ENCODE data around the gene KIF11.
"Not testable (repeated sequence)": the region's sequence is repeated elsewhere in the genome, so short reads cannot be mapped to it uniquely, and the experiment has no call there.

KIF11 gene

DNA sequence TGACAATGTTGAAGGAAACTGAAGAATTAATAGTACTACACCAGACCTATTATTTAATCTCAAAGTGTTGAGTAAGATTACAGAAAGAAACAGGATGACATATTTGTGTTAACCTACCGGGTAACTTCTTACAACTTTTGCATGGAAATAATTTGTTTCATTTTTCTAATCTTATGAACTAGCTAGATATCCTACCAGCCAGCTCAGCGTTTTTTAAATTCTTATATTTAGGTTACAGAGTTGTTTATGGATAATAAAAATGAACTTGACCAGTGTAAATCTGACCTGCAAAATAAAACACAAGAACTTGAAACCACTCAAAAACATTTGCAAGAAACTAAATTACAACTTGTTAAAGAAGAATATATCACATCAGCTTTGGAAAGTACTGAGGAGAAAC, 37.0 kb downstream of the KIF11 start:
- no peaks in the 10 kb centered on the region; the same call in 1 of the 2 replicates for H3K36me3 ChIP-seq (ENCODE audit: control insufficient read depth, insufficient read depth, low read length)
- WGBS (ENCODE audit: insufficient coverage, insufficient read length) = no CpG with 5 or more reads among the region's 2 CpGs
- H3K4me1 ChIP-seq (ENCODE audit: control insufficient read depth, insufficient read depth, low read length) = no peaks in the 10 kb centered on the region
- no peak overlapping the region for H3K27ac ChIP-seq (ENCODE audit: low read length)
- no peak for DNase-seq (ENCODE audit: low read depth, low spot score)
- H3K27me3 ChIP-seq (ENCODE audit: control insufficient read depth, insufficient read depth, low read length) = no peaks in the 10 kb centered on the region
- no peak overlapping the region for H3K4me3 ChIP-seq (ENCODE audit: low read length)
- H3K9me3 ChIP-seq (ENCODE audit: control insufficient read depth, insufficient read depth, low read length) = no peaks in the 10 kb centered on the region

- DNase-seq (ENCODE audit: low read depth, low spot score) = no peak
- no peak overlapping the region for H3K27ac ChIP-seq (ENCODE audit: low read length)
- peaks cover 4% of the 10 kb centered on the region; the same call in 1 of the 2 replicates for H3K36me3 ChIP-seq (ENCODE audit: control insufficient read depth, insufficient read depth, low read length)
- no peaks in the 10 kb centered on the region for H3K4me1 ChIP-seq (ENCODE audit: control insufficient read depth, insufficient read depth, low read length)
- H3K27me3 ChIP-seq (ENCODE audit: control insufficient read depth, insufficient read depth, low read length) = no peaks in the 10 kb centered on the region
- H3K4me3 ChIP-seq (ENCODE audit: low read length) = no peak overlapping the region
- no peaks in the 10 kb centered on the region for H3K9me3 ChIP-seq (ENCODE audit: control insufficient read depth, insufficient read depth, low read length)
Measured at GRCh38 chr10:92638037-92638436, 45.1 kb downstream of the KIF11 start.

DNA sequence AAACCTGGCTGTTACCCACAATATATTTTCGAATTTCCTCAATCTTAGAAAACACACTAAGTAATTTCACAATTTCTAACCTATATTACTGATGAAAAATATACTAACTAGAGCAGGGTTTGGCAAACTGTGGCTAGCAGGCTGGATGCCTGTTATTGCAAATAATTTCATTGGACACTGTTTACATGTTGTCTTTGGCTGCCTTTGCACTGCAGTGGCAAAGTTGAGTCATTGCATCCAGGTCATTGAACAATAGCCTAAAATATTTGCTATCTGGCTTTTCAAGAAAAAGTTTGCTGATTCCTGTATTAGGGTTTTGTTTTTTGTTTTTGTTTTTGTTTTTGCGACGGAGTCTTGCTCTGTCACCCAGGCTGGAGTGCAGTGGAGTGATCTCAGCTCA, 47.2 kb downstream of the KIF11 start:
- H3K9me3 ChIP-seq (ENCODE audit: control insufficient read depth, insufficient read depth, low read length) = no peaks in the 10 kb centered on the region
- WGBS (ENCODE audit: insufficient coverage, insufficient read length) = 100% methylated on average over 1 of the region's 3 CpGs
- H3K4me1 ChIP-seq (ENCODE audit: control insufficient read depth, insufficient read depth, low read length) = no peaks in the 10 kb centered on the region
- H3K4me3 ChIP-seq (ENCODE audit: low read length) = no peak overlapping the region
- peaks cover 4% of the 10 kb centered on the region; the same call in 1 of the 2 replicates for H3K36me3 ChIP-seq (ENCODE audit: control insufficient read depth, insufficient read depth, low read length)
- no peak for DNase-seq (ENCODE audit: low read depth, low spot score)
- H3K27ac ChIP-seq (ENCODE audit: low read length) = no peak overlapping the region
- no peaks in the 10 kb centered on the region for H3K27me3 ChIP-seq (ENCODE audit: control insufficient read depth, insufficient read depth, low read length)

DNA sequence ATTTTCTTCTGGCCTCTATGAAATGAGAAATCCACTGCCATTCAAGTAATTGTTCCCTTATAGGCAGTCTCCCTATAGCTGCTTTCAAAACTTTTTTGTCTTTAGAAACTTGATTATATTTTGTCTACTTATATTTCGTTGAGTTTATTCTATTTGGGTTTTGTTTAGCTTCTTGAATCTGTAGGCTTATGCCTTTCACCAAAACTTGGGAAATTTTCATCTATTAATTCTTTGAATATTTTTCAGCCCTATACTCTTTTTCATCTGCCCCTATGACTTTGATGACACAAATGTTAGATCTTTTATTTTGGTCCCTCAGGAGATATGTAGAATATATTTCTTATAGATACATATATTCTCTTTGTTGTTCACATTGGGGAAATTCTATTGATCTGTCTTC, 48.6 kb downstream of the KIF11 start:
- no peak overlapping the region for H3K27ac ChIP-seq (ENCODE audit: low read length)
- peaks cover 4% of the 10 kb centered on the region; the same call in 1 of the 2 replicates for H3K36me3 ChIP-seq (ENCODE audit: control insufficient read depth, insufficient read depth, low read length)
- H3K4me3 ChIP-seq (ENCODE audit: low read length) = no peak overlapping the region
- no peaks in the 10 kb centered on the region for H3K27me3 ChIP-seq (ENCODE audit: control insufficient read depth, insufficient read depth, low read length)
- DNase-seq (ENCODE audit: low read depth, low spot score) = no peak
- no peaks in the 10 kb centered on the region for H3K4me1 ChIP-seq (ENCODE audit: control insufficient read depth, insufficient read depth, low read length)
- no CpG with 5 or more reads among the region's 1 CpG for WGBS (ENCODE audit: insufficient coverage, insufficient read length)
- no peaks in the 10 kb centered on the region for H3K9me3 ChIP-seq (ENCODE audit: control insufficient read depth, insufficient read depth, low read length)

GRCh38 chr10:92644921-92645320, 52.0 kb downstream of the KIF11 start:
- Histone ChIP-seq H3K27ac (ENCODE audit: low read length) (no peak overlapping the region), H3K27me3 (ENCODE audit: control insufficient read depth, insufficient read depth, low read length) (no peaks in the 10 kb centered on the region), H3K36me3 (ENCODE audit: control insufficient read depth, insufficient read depth, low read length) (peaks cover 2% of the 10 kb centered on the region; the same call in 1 of the 2 replicates), H3K9me3 (ENCODE audit: control insufficient read depth, insufficient read depth, low read length) (no peaks in the 10 kb centered on the region), H3K4me3 (ENCODE audit: low read length) (no peak overlapping the region), H3K4me1 (ENCODE audit: control insufficient read depth, insufficient read depth, low read length) (no peaks in the 10 kb centered on the region)
- no peak for DNase-seq (ENCODE audit: low read depth, low spot score)
- no CpG with 5 or more reads among the region's 2 CpGs for WGBS (ENCODE audit: insufficient coverage, insufficient read length)

DNA sequence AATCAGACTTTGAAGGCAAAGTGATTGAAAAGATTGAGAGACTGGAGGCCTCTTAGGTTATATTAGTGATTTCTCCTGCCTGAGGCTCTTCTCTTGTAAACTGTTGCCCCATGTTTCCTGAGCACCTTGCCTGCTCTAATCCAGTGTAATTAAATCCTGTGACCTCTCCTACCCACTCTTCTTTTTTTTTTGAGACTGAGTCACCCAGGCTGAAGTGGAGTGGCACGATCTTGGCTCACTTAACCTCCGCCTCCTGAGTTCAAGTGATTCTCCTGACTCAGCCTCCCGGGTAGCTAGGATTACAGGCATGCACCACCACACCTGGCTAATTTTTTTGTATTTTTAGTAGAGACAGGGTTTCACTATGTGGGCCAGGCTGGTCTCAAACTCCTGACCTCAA, 57.9 kb downstream of the KIF11 start:
- WGBS (ENCODE audit: insufficient coverage, insufficient read length) = no CpG with 5 or more reads among the region's 3 CpGs
- H3K27ac ChIP-seq (ENCODE audit: low read length); H3K4me1 ChIP-seq (ENCODE audit: control insufficient read depth, insufficient read depth, low read length); H3K9me3 ChIP-seq (ENCODE audit: control insufficient read depth, insufficient read depth, low read length); H3K4me3 ChIP-seq (ENCODE audit: low read length); H3K36me3 ChIP-seq (ENCODE audit: control insufficient read depth, insufficient read depth, low read length); DNase-seq (ENCODE audit: low read depth, low spot score); H3K27me3 ChIP-seq (ENCODE audit: control insufficient read depth, insufficient read depth, low read length): not testable (repeated sequence)

DNA sequence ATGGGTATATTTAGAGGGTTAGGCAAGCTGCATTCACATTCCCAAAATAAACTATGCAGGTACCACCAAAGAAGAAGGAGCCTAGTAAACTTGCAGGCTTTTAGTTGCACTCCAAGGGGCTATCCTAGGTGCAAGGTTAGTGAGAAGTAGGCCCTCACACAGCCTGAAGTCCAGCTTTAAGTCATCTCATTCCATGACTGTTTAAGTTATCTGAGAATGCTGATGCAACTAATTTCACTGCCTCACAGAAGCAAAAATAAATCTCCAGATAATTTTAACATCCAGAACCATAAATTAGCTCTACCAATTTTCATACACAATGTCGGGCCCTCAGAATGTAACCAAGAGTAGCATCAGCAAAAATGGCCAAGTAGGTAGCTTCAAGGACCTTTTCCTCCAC, 62.5 kb downstream of the KIF11 start:
- no peaks in the 10 kb centered on the region for H3K4me1 ChIP-seq (ENCODE audit: control insufficient read depth, insufficient read depth, low read length)
- H3K27ac ChIP-seq (ENCODE audit: low read length) = no peak overlapping the region
- no peak overlapping the region for H3K4me3 ChIP-seq (ENCODE audit: low read length)
- H3K36me3 ChIP-seq (ENCODE audit: control insufficient read depth, insufficient read depth, low read length) = peaks cover 5% of the 10 kb centered on the region; the same call in 1 of the 2 replicates
- no CpG with 5 or more reads among the region's 1 CpG for WGBS (ENCODE audit: insufficient coverage, insufficient read length)
- DNase-seq (ENCODE audit: low read depth, low spot score) = no peak
- no peaks in the 10 kb centered on the region for H3K9me3 ChIP-seq (ENCODE audit: control insufficient read depth, insufficient read depth, low read length)
- H3K27me3 ChIP-seq (ENCODE audit: control insufficient read depth, insufficient read depth, low read length) = no peaks in the 10 kb centered on the region

GRCh38 chr10:92656266-92656961, 63.5 kb downstream of the KIF11 start:
- DNase-seq (ENCODE audit: low read depth, low spot score) = no peak
- Histone ChIP-seq H3K4me1 (ENCODE audit: control insufficient read depth, insufficient read depth, low read length) (no peaks in the 10 kb centered on the region), H3K9me3 (ENCODE audit: control insufficient read depth, insufficient read depth, low read length) (no peaks in the 10 kb centered on the region), H3K4me3 (ENCODE audit: low read length) (no peak overlapping the region), H3K27me3 (ENCODE audit: control insufficient read depth, insufficient read depth, low read length) (no peaks in the 10 kb centered on the region), H3K36me3 (ENCODE audit: control insufficient read depth, insufficient read depth, low read length) (peaks cover 2% of the 10 kb centered on the region; the same call in 1 of the 2 replicates), H3K27ac (ENCODE audit: low read length) (no peak overlapping the region)
- WGBS (ENCODE audit: insufficient coverage, insufficient read length) = no CpG with 5 or more reads among the region's 7 CpGs

DNA sequence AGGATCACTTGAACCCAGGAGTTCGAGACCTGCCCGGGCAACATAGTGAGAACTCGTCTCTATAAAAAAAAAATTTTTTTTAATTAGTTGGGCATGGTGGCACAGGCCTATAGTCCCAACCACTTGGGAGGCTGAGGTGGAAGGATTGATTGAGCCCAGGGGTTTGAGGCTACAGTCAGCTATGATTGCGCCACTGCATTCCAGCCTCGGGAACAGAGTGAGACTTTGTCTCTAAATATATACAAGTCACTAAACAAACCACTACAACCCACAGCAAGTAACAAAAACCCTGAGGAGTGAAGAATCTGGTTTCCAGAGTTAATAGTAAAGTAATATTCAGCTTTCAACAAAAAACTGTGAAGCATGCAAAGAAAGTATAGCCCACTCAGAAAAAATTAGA, 64.1 kb downstream of the KIF11 start:
- Histone ChIP-seq H3K36me3 (ENCODE audit: control insufficient read depth, insufficient read depth, low read length) (no peaks in the 10 kb centered on the region; the same call in 1 of the 2 replicates), H3K9me3 (ENCODE audit: control insufficient read depth, insufficient read depth, low read length) (no peaks in the 10 kb centered on the region), H3K27ac (ENCODE audit: low read length) (no peak overlapping the region), H3K27me3 (ENCODE audit: control insufficient read depth, insufficient read depth, low read length) (no peaks in the 10 kb centered on the region), H3K4me3 (ENCODE audit: low read length) (no peak overlapping the region), H3K4me1 (ENCODE audit: control insufficient read depth, insufficient read depth, low read length) (no peaks in the 10 kb centered on the region)
- no peak for DNase-seq (ENCODE audit: low read depth, low spot score)
- WGBS (ENCODE audit: insufficient coverage, insufficient read length) = no CpG with 5 or more reads among the region's 5 CpGs

- Histone ChIP-seq H3K27ac (ENCODE audit: low read length) (no peak overlapping the region), H3K9me3 (ENCODE audit: control insufficient read depth, insufficient read depth, low read length) (no peaks in the 10 kb centered on the region), H3K27me3 (ENCODE audit: control insufficient read depth, insufficient read depth, low read length) (no peaks in the 10 kb centered on the region), H3K36me3 (ENCODE audit: control insufficient read depth, insufficient read depth, low read length) (no peaks in the 10 kb centered on the region), H3K4me3 (ENCODE audit: low read length) (no peak overlapping the region), H3K4me1 (ENCODE audit: control insufficient read depth, insufficient read depth, low read length) (no peaks in the 10 kb centered on the region)
- DNase-seq (ENCODE audit: low read depth, low spot score) = no peak
Measured at GRCh38 chr10:92662848-92663247, 69.9 kb downstream of the KIF11 start.

DNA sequence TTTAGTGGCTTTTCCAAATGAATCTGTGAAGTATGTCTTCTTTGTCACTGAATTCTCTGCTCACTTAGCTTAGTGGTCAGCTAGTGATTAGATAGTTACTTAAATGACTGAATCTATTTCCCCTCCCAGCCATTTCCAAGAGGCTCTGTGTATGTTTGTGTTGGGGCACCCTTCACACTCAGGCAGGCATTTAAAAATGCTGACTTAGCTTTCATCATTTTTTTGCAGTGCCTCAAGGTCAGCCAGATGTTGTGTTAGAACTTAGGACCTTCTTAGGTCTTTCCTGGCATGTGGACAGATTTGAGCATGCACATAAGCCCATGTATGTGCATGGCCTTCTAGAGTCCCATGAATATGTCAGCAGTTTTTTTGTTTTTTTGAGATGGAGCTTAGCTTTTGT, 71.4 kb downstream of the KIF11 start:
- Histone ChIP-seq H3K36me3 (ENCODE audit: control insufficient read depth, insufficient read depth, low read length) (no peaks in the 10 kb centered on the region), H3K4me3 (ENCODE audit: low read length) (no peak overlapping the region), H3K27me3 (ENCODE audit: control insufficient read depth, insufficient read depth, low read length) (no peaks in the 10 kb centered on the region), H3K27ac (ENCODE audit: low read length) (no peak overlapping the region), H3K9me3 (ENCODE audit: control insufficient read depth, insufficient read depth, low read length) (no peaks in the 10 kb centered on the region), H3K4me1 (ENCODE audit: control insufficient read depth, insufficient read depth, low read length) (no peaks in the 10 kb centered on the region)
- DNase-seq (ENCODE audit: low read depth, low spot score) = no peak
